ENCODE measurements around the gene CASR. TPM values are rescaled to one million over a fixed set of nuclear protein-coding genes. Genes with fewer than 3 reads are reported as not detected.

Gene CASR
- total and polyA plus RNA-seq, 2 donors from 2014 or later = 14.8 to 72.8 TPM

DNA sequence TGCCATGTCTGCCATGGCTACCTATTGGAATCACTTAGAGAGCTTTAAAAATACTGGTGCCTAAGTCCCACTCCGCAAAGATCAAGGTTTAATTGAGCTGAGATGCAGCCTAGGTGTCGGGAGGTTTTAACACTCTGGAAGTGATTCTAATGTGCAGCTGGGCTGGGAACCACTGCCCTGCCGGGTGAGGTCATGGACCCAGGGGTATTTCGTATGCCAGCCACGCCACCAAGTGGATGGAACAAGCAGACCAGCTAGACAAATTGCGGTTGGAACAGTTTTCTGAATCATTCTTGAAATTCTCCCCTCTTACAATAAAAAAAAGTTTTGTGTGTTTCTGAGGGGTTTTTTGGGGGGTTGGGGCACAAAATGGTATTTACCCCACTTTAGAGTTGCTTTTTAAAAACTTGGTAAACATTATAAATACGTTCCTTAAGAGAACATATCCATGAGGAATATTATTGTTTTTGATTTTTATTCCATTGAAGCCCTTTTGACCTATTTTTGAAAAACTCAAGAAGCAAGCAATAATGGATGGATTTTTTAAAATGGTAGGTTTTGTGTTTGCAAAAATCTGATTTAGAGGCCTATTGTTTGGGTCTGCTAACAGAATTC is 75.4 kb downstream of the CASR start:
- H3K9ac ChIP-seq (ENCODE audit: low read length in 3 of 3) = peak overlapping the region in 1 of 3 donors; percentile 42
- TF ChIP-seq, protein P1, sequence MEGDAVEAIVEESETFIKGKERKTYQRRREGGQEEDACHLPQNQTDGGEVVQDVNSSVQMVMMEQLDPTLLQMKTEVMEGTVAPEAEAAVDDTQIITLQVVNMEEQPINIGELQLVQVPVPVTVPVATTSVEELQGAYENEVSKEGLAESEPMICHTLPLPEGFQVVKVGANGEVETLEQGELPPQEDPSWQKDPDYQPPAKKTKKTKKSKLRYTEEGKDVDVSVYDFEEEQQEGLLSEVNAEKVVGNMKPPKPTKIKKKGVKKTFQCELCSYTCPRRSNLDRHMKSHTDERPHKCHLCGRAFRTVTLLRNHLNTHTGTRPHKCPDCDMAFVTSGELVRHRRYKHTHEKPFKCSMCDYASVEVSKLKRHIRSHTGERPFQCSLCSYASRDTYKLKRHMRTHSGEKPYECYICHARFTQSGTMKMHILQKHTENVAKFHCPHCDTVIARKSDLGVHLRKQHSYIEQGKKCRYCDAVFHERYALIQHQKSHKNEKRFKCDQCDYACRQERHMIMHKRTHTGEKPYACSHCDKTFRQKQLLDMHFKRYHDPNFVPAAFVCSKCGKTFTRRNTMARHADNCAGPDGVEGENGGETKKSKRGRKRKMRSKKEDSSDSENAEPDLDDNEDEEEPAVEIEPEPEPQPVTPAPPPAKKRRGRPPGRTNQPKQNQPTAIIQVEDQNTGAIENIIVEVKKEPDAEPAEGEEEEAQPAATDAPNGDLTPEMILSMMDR (IDR thresholded peaks at IDR 0.05; ENCODE audit: borderline replicate concordance, extremely low read depth, insufficient read depth) = peak; percentile 78
- peaks cover 0 to 3% (median 0%) of the 10 kb centered on the region in 3 donors for H3K36me3 ChIP-seq (ENCODE audit: control insufficient read depth in 2 of 3, insufficient read depth in 3 of 3, low read length in 3 of 3)
- H3K4me1 ChIP-seq (ENCODE audit: control insufficient read depth in 2 of 3, insufficient read depth in 2 of 3, low read depth in 1 of 3, low read length in 3 of 3) = peaks cover 0 to 12% (median 4%) of the 10 kb centered on the region in 3 donors
- FAIRE-seq (peak; percentile 11), DNase-seq (peak; percentile 68 to 84 (median 69))
- H3K27me3 ChIP-seq (ENCODE audit: control insufficient read depth, insufficient read depth, low read length) = no peaks in the 10 kb centered on the region
- H3K9me3 ChIP-seq (ENCODE audit: control insufficient read depth in 2 of 3, insufficient read depth in 1 of 3, low read length in 3 of 3) = no peaks in the 10 kb centered on the region
- intact Hi-C loops (cut with DNase I) = no loop called here
- no peak overlapping the region for H3K4me3 ChIP-seq (ENCODE audit: low read length in 3 of 3)
- H3K27ac ChIP-seq (ENCODE audit: low read depth in 2 of 2, low read length in 2 of 2) = peak overlapping the region in 1 of 2 donors; percentile 26

DNA sequence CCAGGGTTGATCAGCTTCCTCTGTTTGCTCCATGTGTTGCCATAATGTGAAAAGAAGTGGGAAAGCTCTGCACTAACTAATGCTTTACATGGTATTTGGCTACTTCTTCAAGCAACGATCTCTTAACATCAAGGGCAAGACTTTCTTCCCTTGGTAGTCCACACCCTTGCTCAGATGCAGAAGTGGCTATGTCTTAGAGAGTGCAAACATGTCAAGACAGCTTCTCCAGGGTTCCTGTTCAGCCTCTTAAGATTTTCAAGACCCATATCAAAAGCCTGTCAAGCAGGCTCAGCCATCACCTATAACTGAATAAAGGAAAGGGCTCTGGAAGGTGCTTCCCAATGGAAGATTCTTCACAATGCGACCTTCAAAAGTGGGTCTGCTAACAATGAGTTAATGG is 76.7 kb downstream of the CASR start:
- intact Hi-C loops (cut with DNase I) = no loop called here
- Histone ChIP-seq H3K27me3 (ENCODE audit: control insufficient read depth, insufficient read depth, low read length) (no peaks in the 10 kb centered on the region), H3K4me1 (ENCODE audit: control insufficient read depth in 2 of 3, insufficient read depth in 2 of 3, low read depth in 1 of 3, low read length in 3 of 3) (peaks cover 0 to 9% (median 2%) of the 10 kb centered on the region in 3 donors), H3K9ac (ENCODE audit: low read length in 3 of 3) (no peak overlapping the region), H3K36me3 (ENCODE audit: control insufficient read depth in 2 of 3, insufficient read depth in 3 of 3, low read length in 3 of 3) (peaks cover 0 to 3% (median 0%) of the 10 kb centered on the region in 3 donors), H3K27ac (ENCODE audit: low read depth in 2 of 2, low read length in 2 of 2) (no peak overlapping the region), H3K4me3 (ENCODE audit: low read length in 3 of 3) (no peak overlapping the region), H3K9me3 (ENCODE audit: control insufficient read depth in 2 of 3, insufficient read depth in 1 of 3, low read length in 3 of 3) (no peaks in the 10 kb centered on the region)
- DNase-seq = no peak
- TF ChIP-seq, protein P1 (IDR thresholded peaks at IDR 0.05; ENCODE audit: borderline replicate concordance, extremely low read depth, insufficient read depth) = no peak
- FAIRE-seq = no peak

DNA sequence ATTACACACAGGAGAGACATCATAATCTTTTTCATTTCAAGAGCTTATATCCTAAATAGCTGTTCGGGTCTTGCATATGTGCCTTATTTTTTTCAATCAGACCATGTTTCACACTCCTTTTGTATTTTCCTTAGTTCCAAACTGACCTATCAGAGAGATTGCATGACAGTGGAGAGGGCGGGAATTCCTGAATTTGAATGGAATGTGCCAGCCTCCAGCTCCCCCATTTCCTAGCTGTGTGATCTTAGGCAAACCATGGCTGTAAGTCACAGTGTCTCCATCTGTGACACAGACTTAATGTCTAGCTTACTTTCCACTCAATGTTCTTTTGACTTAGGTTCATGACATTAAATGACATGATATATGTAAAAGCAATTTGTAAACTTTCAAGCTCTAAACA is 79.6 kb downstream of the CASR start:
- intact Hi-C loops (cut with DNase I) = no loop called here
- DNase-seq = peak in 1 of 5 donors; percentile 30
- no peak for FAIRE-seq
- Histone ChIP-seq H3K27ac (ENCODE audit: low read depth in 2 of 2, low read length in 2 of 2) (no peak overlapping the region), H3K36me3 (ENCODE audit: control insufficient read depth in 2 of 3, insufficient read depth in 3 of 3, low read length in 3 of 3) (peaks cover 0 to 3% (median 0%) of the 10 kb centered on the region in 3 donors), H3K9me3 (ENCODE audit: control insufficient read depth in 2 of 3, insufficient read depth in 1 of 3, low read length in 3 of 3) (no peaks in the 10 kb centered on the region), H3K27me3 (ENCODE audit: control insufficient read depth, insufficient read depth, low read length) (no peaks in the 10 kb centered on the region), H3K4me3 (ENCODE audit: low read length in 3 of 3) (no peak overlapping the region), H3K9ac (ENCODE audit: low read length in 3 of 3) (no peak overlapping the region), H3K4me1 (ENCODE audit: control insufficient read depth in 2 of 3, insufficient read depth in 2 of 3, low read depth in 1 of 3, low read length in 3 of 3) (peaks cover 0 to 15% (median under 1%) of the 10 kb centered on the region in 3 donors)
- TF ChIP-seq, protein P1 (IDR thresholded peaks at IDR 0.05; ENCODE audit: borderline replicate concordance, extremely low read depth, insufficient read depth) = no peak
